Stimulated activated CD8-positive, alpha-beta memory T cell treated with anti-CD3 and anti-CD28 coated beads, Interleukin-15, amount 100 ng/mL, for 48 hours (primary cell): ENCODE measurements around the gene NUDT3.
"Not testable (repeated sequence)": the region's sequence is repeated elsewhere in the genome, so short reads cannot be mapped to it uniquely, and the experiment has no call there.

ENCODE experiments used
- DNase-seq, 2 donors: peaks; one replicate each; pipeline ENCODE4 v3.0.0-alpha.2; 2020; ENCODE audit warnings: low read depth in 2 of 2

NUDT3 gene

DNA sequence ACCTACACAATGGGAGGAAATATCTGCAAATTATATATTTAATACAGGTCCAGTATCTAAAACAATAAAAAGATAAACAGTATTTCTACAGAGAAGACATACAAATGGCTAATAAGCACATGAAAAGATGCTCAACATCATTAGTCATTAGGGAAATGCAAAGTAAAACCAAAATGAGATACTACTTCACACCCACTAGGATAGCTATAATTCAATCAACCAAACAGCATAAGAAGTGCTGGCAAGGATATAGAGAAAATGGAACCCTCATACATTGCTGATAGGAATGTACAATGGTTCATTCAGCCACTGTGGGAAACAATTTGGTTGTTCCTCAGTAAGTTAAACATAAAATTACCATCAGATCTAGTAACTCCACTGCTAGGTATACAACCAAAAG lies 48.7 kb downstream of the NUDT3 start:
- DNase-seq = no peak

DNA sequence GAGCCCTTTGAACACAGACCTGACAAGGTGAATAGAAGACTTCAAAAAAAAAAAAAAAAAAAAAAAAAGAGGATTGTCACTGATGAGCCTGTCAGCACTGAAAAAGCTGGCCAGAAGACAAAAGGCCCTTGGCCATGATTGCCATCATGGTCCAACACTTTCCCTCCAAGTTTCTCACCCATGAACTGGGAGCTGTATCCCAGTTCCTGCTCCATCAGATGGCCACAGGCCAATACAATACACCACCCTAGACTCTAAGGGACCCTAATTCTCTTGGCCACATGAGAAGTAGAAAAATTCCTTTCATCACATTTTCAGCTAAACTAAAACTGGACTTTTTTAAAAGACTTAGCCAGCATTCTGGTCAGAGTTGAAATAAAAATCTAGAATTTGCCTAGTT lies 50.2 kb downstream of the NUDT3 start:
- DNase-seq = no peak

DNA sequence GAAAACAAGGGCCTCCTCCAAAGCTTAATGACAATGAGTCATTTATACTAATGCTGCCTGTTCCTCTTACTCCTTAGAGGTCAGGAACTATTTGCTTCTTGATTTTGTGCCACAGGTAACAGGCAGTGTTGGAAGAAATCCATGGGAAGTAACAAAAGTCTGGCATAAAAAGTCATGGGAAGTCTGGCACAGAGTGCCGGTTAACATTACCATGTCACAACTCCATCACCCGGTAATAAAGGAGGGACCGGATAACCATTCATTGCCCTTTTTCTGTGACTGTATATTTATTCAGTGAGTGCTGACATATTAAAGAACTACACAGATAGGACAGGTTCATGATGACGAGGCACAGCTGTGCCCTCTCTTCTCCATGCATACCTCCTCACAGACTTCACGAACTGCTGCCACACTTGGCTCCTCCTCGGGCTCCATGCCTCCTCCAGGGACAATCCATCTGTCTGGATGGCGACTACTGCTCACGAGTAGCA lies 50.9 kb downstream of the NUDT3 start:
- DNase-seq = no peak

- DNase-seq = no peak
Observed at GRCh38 chr6:34340906-34341480, 51.5 kb downstream of the NUDT3 start.

DNA sequence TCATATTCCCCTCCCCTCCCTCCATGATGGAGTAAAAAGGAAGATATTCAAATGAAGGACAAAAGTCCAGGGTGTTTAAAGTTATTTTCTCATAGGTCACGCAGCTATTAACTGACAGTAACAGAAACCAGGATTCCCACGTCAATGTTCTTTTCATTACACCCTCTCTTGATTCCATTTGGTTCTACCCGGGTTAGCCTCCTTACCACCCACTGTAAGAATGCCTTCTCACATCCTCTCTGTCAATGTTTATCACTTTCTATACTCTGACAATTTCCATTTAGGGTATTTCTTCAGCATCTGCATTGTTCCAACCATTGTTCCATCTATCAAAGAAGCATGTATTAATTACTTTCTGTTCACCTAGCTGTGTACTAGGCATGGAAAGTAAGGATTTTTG lies 52.1 kb downstream of the NUDT3 start:
- no peak for DNase-seq

GRCh38 chr6:34339971-34340370 lies 52.5 kb downstream of the NUDT3 start:
- no peak for DNase-seq

- no peak for DNase-seq
Observed at GRCh38 chr6:34339432-34339831, 53.0 kb downstream of the NUDT3 start.

- DNase-seq = no peak
Observed at GRCh38 chr6:34338811-34339210, 53.7 kb downstream of the NUDT3 start.

- DNase-seq = no peak
Observed at GRCh38 chr6:34338377-34338776, 54.1 kb downstream of the NUDT3 start.

DNA sequence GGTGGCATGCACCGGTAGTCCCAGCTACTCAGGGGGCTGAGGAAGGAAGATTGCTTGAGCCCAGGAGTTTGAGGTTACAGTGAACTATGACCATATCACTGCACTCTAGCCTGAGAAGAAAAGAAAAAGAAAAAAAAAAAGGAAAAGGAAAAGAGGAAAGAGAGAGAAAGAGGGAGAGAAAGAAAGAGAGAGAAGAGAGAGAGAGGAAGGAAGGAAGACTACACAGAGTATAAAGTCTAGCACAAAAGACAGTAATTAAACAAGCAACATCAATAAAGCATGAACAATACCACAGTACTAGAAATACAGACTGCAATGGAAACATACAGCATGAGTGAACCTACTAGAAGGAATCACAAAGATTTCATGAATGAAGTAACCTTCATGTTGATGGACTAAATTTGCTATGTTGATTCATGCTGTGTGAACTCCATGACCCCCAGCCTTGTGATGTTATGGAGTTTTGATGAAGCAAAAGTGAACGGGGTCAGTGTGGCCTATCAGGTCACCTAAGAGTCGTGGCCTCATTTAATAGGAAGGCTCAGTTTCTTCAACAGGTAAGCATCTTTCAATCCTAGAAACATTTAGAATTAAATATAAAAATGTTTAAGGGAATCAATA lies 57.6 kb downstream of the NUDT3 start:
- no peak for DNase-seq

GRCh38 chr6:34333858-34334257 lies 58.6 kb downstream of the NUDT3 start:
- DNase-seq = no peak

GRCh38 chr6:34332251-34333198 lies 59.9 kb downstream of the NUDT3 start:
- DNase-seq = no peak

- no peak for DNase-seq
Observed at GRCh38 chr6:34331371-34332050, 61.0 kb downstream of the NUDT3 start.

DNA sequence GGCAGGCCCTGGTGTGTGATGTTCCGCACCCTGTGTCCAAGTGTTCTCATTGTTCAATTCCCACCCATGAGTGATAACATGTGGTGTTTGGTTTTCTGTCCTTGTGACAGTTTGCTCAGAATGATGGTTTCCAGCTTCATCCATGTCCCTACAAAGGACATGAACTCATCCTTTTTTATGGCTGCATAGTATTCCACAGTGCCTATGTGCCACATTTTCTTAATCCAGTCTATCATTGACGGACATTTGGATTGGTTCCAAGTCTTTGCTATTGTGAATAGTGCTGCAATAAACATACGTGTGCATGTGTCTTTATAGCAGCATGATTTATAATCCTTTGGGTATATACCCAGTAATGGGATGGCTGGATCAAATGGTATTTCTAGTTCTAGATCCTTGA lies 62.7 kb downstream of the NUDT3 start:
- not testable (repeated sequence) for DNase-seq

DNA sequence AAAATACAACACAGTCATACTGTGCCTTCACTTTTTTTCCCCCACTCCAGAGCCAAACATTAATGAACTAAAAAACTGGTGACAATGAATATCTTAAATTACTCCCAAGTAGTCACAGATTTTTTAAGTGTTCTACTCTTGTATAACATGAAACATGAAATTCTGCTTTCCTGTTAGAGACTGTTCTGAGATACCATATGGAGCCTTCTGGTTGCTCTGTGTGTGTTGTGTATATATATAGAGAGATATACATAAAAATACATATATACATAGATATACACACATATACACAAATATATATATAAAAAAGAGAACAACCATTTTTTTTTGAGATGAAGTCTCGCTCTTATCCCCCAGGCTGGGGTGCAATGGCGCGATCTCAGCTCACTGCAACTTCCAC lies 63.5 kb downstream of the NUDT3 start:
- DNase-seq = no peak

- DNase-seq = not testable (repeated sequence)
Observed at GRCh38 chr6:34327313-34328205, 64.9 kb downstream of the NUDT3 start.

DNA sequence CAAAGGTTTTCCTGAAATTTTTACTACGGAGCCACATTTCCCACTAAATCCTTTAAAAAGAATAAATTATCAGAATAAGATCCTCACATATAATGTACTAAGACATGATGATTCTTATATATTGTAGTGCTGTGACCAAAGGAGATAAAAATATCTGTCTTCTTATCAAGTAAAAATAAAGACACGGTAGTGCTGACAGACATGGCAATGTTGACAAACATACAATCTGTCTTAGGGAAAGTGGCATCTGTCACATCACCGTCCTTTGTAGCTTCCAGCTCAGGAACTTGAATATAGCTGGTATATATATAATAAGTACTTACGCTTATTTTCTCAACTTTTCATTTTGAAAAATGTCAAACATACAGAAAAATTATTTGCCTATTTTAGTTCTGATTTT lies 66.8 kb downstream of the NUDT3 start:
- DNase-seq = no peak

- DNase-seq = no peak
Observed at GRCh38 chr6:34324738-34325444, 67.6 kb downstream of the NUDT3 start.

- not testable (repeated sequence) for DNase-seq
Observed at GRCh38 chr6:34324221-34324620, 68.2 kb downstream of the NUDT3 start.

- no peak for DNase-seq
Observed at GRCh38 chr6:34323300-34323699, 69.2 kb downstream of the NUDT3 start.
